GM19452 (cell line): ENCODE data around the gene GAK.

Experiments used
- ATAC-seq: cut with Tn5 transposase; IDR thresholded peaks from one replicate; pipeline ENCODE4 v1.9.1; 2021; ENCODE audit not compliant: unreplicated experiment

Gene GAK

DNA sequence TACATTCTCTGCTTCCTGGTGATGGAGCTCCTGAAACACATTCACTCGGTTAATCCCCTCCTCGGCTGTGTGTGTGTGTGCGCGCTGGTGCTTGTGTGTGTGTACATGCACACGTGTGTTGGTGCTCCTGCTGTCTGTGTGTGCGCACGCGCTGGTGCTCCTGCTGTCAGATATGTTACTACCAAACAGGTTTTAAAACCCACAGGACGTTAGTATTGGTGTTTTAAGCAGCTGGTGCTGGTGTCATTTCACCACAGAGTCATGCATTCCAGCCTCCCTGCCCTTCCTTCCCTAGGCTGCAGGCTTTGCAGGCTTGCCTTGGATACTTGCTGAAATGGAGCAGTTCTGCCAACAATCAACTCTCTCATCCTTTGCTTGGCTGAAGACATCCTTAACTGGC lies 58.1 kb downstream of the GAK start:
- no peak for ATAC-seq

DNA sequence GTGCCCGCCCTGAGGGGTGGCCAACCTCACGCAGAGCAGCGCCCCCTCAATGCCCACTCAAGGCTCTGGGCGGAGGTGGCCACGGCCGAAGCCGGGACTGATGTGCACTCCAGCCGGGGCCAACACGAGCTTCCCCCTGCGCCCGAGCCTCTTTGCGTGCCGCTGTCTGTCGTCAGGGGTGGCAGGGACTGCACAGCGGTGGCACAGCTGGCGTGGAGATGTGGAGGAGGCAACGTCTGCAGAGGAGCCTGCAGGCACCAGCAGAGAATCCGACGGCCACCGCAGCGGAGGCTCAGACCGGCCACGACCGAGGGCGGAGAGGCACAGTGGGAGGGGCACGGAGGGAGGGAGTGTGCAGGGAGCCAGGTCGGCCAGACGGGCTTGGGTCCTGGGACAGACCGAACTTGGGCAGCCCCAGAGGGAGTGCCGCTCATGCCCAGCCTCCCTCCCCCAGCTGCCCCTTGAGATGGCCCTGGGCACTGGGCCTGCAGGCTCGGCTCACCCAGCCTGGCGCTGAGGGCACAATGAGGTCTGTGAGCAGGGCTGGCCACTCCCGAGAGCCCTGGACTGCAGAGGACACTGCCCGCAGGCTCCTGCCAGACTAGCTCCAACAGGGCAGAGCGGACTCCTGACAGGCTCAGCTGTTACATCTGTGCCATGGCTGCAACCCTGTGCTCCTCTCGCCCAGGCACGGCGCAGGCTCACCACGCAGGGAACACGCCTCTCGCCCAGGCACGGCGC lies 59.7 kb downstream of the GAK start:
- ATAC-seq, result no peak

DNA sequence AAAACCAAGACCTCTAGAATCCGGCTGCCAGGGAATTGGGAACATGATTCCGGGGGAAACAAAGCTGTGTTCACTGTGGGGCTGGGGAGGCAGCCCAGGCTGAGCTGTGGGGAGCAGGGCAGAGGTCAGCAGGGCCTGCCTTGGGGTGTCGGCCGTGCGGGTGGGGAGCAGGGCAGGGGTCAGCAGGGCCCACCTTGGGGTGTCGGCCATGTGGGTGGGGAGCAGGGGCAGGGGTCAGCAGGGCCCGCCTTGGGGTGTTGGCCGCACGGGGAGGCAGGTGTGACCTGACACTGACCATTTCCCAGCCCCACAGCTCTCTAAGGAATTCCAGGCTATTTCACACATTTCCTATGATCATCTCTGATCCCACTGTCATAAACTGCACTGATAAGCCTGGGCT lies 60.6 kb downstream of the GAK start:
- ATAC-seq, result no peak

DNA sequence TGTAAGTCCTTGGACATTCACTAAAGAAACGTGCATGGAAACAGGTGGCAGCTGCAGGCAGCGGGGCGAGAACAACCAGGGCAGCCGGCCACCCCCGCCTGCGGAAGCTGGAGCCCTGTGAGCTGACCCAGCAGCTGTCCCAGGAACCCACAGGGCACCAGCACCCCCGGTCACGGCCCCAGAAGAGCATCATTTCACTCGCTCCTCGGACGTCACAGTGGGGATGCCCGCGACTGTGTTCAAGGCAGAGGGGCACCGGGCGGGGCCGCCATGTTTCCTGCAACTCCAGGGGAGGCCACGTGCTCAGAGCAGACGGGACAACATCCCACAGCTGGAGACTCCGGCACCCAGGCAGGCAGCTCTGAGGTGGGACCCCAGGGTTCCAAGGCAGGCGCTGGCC lies 61.2 kb downstream of the GAK start:
- no peak for ATAC-seq

DNA sequence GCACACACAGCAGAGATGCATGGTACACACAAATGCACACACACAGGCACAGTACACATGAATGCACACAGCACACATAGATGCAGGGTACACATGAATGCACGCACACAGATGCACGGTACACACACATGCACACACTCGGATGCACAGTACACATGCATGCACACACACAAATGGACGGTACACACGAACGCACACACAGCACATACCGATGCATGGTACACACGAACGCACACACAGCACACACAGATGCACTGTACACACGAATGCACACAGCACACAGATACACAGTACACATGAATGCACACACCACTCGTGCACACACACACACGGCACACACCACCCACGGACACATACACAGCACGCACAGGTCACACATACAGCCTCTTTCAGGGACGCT lies 62.3 kb downstream of the GAK start:
- ATAC-seq, result no peak

DNA sequence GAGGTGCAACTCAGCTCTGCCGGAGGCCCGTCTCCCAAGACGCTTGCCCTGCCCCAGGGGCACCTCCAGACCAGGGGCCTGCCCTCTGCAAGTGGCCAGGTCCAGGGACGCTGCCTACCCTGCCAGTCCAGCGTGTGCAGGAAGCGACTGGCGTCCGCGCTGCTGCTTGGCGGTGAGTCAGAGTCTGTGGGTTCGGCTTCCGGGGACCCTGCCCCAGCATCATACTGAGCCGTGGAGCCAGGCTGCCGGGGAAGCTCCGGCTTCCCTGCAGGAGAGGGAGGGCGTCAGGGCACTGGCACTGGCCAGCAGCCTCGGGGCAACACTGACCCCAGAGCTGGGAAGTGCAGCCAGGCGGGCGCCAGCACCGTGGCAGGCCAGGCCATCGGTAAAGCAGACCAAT lies 63.7 kb downstream of the GAK start:
- no peak for ATAC-seq

DNA sequence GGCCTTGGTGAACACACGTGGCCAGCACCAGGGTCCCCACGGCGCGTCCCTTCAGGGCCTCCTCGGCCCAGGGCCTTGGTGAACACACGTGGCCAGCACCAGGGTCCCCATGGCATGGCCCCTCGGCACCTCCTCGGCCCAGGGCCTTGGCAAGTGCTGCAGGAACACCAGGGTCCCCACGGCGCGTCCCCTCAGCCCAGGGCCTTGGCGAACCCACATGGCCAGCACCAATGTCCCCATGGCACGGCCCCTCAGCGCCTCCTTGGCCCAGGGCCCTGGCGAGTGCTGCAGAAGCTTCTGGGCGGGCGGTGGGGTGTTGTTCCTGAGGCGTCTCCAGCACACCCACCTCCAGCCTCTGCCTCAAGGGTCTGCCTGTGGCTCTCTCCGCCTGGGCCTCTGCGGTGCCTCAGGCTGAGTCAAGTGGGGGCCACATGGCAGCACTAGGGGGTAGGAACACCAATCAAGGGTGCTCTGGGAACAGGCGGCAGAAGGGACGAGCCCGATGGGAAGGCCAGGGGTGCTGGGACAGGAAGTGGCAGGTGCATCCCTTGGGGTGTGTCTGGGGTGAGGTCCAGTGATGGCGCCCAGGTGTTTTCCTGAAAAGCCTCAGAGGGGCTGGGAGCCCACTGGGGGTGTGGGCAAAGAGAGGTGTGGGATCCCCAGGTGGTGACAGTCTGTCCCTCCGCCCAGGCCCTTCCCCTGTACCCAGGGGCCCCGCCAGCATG lies 64.4 kb downstream of the GAK start:
- no peak for ATAC-seq

DNA sequence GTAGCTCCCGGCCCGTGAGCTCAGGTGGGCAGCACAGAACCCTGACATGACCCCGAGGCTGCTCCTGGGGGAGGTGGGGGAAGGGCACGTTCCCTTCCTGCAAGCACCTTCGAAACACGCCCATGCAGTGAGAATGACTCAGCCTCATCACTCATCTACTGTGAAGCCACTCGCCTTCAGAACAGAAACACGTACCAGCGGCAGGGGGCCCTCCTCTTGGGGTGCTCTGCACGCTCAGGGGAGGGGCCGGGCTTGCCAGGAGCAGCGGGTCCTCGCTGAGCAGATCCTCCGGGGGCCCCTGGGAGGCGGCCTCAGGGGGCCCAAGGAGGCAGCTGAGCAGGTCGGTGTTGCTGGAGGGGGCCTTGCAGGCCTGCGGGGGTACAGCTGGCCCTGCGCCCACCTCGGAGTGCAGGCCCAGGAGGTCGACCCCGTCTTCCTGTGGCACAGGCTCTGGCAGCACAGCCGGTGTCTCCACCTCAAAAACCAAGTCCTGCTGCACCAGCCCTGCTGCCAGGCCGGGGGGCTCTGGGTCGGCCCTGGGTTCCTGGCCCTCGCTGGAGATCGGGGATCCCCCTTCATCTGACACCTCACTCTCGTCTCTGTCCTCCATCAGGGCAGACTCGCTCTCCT lies 65.2 kb downstream of the GAK start:
- no peak for ATAC-seq

DNA sequence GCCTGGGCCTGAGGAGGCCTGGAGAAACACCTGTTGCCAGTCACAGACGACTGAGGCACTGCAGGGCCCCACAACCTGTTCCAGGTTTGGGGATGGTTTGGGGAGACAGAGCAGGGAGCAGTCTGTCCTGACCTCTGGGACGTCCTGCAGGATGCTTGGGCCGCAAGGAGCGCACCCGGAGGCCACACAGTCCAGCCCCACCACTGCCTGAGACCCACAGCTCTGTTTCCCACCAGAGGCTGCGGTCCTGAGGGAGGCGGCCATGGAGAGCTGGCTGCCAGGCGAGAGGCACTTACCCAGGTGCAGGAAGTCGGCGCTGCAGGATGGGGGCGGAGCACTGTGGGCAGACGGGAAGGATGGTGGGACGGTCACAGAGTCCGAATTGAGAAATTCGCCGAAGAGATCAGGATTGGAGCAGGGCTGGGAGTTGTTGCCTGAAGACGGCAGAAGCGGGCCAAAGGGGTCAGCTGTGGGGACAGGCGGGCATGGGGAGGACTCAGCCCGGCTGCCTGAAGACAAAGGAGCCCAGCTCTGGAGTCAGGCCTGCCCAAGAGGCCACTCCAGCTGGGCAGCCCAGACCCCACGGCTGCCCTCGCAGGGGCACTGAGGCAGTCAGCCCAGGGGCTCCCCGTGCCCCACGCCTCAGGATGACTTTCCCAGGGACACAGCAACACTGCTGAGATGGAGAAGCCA lies 65.9 kb downstream of the GAK start:
- ATAC-seq, result no peak

DNA sequence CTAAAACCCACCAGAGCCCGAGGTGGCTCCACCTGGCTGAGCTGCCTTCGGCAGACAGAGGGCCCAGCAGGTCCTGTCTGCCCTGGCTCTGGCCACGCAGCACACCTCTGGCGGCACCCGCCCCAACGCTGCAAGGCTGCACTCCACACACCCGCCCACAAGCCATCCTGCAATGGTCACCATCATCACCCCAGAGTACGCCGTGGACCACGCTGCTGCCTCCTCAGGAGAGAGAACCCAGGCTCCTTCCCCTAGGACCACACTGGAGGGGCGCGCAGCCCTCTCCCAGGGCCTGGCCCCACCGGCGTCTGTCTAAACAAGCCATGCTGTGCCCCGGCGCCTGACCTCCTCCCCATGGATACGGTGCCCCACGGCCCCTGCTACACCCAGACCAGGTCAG lies 66.5 kb downstream of the GAK start:
- no peak for ATAC-seq

DNA sequence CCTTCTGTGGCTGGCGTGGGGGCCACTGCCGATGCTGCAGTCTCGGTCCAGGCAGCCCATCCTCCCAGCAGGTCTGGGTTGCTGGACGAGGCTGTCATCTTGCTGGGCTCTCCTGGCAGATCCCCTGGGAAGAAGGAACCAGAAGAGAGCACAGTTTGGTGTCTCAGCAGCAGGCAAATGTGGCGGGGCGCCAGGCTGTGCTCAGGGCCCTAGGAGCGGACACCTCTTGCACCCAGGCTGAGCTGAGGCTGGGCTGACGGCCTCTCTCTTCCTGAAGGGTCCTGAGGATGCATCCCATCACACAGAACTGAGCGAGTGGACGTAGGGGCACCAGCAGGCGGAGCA lies 67.0 kb downstream of the GAK start:
- ATAC-seq, result no peak

DNA sequence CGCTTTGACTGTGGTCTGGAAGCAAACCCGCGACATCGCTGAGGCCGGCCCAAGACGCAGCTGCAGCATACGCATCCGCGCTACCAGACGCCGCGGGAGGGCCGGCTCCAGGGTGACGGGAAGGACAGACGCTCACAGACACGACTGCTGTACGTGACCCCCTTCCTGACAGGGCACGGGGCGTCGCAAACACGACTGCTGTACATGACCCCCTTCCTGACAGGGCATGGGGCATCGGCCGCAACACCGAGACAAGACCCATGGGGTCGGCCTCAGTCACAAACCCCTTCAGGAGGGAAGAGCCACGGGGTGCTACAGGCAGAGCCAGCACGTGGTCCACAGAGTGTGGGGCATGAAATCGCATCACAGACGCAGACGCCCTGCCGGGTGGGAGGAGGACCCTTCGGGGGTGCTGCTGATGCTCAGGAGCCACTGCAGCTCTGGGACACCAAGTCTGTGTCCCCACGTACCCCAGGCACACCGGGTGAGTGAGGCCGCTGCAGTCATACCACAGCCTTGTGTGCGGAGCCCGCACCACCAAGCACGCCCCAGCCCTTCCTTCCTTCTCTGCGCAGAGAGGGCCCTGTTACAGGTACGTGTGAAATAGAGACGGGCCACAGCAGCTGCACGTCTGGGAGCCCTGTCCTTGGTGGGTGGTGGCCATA lies 67.5 kb downstream of the GAK start:
- ATAC-seq, result no peak

DNA sequence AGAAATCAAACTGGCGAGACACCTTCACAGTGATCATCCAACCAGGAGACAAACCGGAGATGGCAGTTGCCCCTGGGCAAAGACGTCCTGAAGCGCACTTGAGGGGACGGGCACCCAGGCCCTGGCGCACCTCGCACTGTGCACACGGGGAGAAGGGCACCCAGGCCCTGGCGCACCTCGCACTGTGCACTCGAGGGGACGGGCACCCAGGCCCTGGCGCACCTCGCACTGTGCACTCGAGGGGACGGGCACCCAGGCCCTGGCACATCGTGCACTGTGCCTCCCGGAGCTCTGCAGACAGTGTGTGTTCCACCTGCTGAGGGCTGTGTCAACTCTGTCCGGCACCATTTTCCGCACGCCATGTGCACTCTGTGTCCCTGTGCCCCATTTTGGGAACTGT lies 71.6 kb downstream of the GAK start:
- ATAC-seq, result no peak

DNA sequence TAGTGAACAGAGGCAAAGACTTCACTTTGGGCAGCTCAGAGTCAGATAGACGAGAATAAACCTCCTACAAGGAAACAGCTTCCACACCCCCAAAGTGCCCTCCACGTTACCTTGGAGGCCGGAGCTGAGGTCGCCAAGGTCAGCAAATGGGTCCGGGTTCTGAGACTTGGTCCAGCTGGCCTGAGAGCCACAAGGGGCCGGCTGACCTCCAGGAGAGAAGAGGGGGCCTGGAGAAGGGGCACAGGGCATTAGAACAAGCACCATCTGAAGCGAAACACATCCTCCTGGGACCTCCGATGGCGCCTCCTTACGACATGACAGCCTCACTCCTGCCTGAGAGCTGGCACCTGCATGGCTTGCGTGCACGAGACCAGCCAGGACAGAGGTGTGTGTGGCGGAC lies 72.6 kb downstream of the GAK start:
- ATAC-seq, result no peak

DNA sequence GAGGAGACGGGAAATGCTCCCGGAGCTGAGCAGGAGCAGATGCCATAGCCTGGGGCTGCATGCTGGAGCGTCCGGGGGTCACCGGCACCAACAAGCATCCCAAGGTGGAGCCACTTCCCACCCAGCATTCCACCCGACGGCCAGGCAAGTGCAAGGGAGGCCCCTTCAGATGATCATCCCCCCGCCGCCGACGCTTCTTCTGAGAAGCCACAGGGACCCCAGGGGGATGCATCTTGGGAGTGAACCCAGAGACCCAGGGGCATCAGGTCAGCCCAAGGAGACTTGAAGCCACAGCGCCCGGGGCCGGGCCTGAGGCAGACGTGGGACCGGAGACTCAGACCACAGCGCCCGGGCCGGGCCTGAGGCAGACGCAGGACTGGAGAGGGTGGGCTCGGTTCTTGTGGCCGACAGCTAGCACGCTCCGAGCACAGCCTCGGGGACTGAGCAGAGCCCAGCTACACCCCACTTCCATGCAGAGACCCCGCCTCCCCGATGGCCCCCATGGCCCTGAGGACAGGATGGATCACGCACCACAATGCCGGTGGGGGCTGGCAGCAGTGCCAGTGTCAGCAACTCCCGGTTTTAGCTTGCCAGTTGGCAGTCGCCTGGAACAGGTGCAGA lies 73.2 kb downstream of the GAK start:
- ATAC-seq, result no peak

DNA sequence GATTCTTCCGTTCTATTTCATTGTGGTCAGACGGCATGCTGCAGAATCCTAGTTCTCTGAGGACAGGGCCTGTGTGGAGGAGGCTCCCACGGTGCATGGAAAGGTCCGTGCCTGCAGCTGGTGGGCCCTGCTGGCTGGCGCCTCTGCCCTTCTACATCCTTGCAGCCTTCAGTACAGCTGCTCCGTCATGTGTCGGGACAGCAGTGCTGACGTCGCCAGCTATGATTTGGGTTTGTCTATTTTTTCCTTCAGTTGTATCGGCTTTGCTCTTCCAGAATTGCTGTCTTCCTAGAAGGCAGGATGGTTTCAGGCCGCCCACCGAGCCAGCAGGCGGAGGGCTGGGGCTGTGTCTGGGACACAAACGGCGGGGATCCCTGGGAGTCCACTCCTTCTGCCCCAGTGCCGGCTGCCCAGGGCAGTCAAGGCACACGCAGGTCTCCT lies 74.1 kb downstream of the GAK start:
- no peak for ATAC-seq

DNA sequence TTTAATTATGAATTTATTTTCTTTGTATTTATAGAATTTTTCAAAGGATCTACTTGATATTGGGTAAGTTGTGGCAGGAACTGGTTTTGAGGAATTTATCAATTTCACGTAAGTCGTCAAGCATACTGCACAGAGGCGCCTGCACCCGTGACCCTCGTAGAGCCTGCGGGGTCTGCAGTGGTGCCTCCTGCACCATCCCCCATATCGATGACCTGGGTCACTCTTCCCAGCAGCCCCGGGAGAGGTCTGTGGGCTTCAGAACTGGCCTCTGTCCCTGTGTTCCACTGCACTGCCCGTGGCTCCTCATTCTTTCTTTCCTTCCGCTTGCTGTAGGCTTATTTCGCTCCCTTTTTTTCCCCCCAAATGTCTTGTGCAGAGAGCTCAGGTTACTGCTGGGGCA lies 74.7 kb downstream of the GAK start:
- ATAC-seq, result no peak

DNA sequence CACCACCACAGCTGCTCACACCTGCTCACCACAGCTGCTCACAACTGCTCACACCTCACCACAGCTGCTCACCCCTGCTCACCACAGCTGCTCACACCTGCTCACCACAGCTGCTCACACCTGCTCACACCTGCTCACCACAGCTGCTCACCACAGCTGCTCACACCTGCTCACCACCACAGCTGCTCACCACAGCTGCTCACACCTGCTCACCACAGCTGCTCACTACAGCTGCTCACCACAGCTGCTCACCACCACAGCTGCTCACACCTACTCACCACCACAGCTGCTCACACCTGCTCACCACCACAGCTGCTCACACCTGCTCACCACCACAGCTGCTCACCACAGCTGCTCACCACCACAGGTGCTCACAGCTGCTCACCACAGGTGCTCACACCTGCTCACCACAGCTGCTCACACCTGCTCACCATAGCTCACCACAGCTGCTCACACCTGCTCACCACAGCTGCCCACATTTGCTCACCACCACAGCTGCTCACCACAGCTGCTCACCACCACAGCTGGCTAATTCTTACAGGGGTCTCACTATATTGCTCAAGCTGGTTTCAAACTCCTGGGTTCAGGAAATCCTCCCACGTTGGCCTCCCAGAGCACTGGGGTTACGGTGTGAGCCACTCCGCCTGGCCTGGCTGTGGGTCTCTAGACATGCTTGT lies 75.8 kb downstream of the GAK start:
- no peak for ATAC-seq

DNA sequence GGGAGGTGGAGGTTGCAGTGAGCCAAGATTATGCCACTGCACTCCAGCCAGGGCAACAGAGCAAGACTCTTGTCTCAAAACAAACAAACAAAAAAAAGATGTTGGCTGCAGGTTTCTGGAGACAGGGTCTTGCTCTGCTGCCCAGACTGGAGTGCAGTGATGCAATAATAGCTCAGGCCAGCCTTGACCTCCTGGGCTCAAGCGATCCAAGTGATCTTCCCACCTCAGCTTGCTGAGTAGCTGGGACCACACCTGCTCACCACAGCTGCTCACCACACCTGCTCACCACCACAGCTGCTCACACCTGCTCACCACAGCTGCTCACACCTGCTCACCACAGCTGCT lies 76.3 kb downstream of the GAK start:
- ATAC-seq, result no peak

DNA sequence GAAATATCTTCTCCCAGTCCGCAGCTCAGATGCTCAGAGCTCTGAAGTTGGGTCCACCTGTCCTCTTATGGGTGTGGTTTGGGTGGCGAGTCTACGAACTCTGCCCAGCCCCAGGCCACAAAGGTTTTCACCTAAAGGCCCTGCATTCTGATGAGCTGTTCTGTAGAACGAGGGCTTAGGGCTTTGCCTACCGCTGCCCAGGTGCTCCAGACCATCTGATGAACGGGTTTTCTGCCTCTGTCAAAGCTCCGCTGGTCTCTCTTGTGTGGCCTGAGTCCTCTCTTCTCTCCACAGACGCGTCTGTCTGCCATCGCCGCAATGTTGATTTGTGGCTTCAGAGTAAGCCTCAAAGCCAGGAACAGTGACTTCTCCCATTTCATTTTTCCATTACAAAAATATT lies 77.8 kb downstream of the GAK start:
- ATAC-seq, result no peak

DNA sequence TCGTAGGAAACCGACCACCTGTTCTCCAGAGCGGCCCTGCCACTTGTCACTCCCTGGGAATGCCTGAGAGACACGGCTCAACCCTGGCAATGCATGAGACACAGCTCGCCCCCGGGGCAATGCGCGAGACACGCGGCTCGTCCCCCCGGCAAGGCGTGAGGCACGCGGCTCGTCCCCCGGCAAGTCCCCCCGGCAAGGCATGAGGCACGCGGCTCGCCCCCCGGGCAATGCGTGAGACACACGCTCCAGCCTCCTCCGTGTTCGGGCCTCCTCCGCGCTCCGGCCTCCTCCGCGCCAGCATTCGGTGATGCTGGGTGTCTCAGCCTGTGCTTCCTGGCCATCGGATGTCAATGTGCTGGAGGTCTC lies 78.7 kb downstream of the GAK start:
- ATAC-seq, result no peak
